ENCODE data around the gene MCM3AP. TPM values are rescaled to one million over a fixed set of nuclear protein-coding genes. Genes with fewer than 3 reads are reported as not detected.

MCM3AP gene
- polyA plus RNA-seq, 1 experiment: 31.6 TPM

DNA sequence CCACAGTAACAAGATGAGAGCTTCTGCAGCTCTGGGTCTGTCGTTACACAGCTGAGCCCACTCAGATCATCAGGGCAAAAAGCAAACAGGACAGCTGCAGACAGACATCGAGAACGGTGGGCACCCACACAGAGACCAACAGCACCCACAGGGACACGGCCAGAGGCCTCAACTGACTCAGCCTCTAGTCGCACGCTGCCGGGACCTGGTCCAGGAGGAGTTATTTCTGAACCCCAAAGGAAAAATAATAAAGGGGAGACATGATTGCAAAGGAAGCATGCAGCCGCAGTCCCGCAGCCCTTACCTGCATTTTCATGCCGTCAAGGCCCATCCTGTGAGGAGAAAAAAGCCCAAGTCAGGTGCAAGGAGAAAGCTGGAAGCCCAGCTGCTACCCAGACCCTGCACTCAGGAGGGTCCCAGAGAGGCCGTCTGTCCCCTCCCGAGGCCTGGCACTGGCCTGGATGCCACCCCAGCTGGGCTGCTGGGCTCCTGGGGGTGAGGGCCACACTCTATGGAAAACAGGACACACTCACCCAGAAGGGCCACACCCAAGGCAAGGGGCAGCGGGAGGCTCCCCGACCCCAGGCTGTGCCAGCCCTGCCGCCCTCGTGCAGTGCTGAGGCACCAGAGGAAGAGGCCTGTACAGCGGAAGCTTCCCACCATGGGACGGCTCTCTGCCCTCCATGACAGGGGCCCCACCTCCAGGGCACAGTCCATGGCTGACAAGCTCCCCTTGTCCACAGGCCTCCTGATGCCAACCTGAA lies 72.5 kb downstream of the MCM3AP start:
- TF ChIP-seq CTCF (IDR thresholded peaks at IDR 0.05; ENCODE audit: insufficient read depth, low read depth, low read length): no peak
- no peak for DNase-seq (ENCODE audit: low read depth)
- Histone ChIP-seq H3K4me3 (ENCODE audit: low read depth, low read length) (no peak overlapping the region), H3K36me3 (ENCODE audit: control insufficient read depth, insufficient read depth, low read length) (peaks cover 32% of the 10 kb centered on the region), H3K27me3 (ENCODE audit: control insufficient read depth, insufficient read depth, low read length) (no peaks in the 10 kb centered on the region)
- CTCF ChIA-PET: interaction anchor here (0.9 kb wide), 1 partner anchor 18 kb away, joined by 3 read pairs; no protein-coding TSS in a partner anchor
- POLR2A ChIA-PET: no interaction called here

DNA sequence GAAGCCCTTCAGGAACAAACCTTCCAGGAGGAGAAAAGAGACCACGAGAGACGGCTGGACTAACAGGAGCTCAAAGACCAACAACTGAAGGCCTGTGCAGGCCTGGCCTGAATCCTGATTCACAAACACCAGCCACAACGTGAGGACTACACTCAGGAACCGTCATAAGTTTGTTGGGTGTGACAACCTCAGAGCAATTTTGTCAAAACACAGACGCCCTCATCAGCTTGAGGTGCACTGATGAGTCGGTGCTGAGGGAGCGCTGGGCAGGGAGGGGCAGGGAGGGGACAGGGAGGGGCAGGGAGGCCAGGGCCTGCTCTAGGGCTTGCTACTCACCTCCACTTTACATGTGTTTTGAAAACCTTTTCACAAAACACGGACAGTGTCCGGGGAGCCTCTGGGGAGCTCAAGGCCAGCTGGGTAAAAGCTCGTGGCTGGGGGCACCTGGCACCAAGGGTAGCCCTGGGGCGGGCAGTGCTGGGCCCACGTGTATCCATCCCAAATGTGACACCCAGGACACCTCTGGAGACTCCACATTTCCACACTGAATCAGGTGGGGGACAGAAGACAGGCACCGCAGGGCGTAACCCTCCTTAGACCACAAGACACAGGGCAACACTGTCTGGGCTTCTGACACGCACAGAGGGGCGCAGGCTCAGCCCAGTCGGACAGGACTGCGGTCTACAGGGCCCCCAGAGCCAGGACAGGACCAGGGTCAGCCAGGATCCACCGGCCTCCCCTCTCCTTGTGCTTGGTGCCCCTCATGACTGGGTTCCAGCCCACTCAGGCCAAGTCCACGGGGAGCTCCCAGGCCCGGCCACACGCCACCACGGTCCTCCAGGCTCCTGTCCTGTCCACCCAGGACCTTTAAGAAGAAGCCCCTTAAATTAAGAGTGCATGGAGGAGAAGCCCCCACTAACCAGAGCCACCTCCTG lies 73.4 kb downstream of the MCM3AP start:
- TF ChIP-seq CTCF (IDR thresholded peaks at IDR 0.05; ENCODE audit: insufficient read depth, low read depth, low read length): no peak

GRCh38 chr21:46211376-46211775 lies 74.0 kb downstream of the MCM3AP start:
- H3K27me3 ChIP-seq (ENCODE audit: control insufficient read depth, insufficient read depth, low read length): no peaks in the 10 kb centered on the region
- no peak overlapping the region for H3K4me3 ChIP-seq (ENCODE audit: low read depth, low read length)
- CTCF ChIA-PET: interaction anchor here (1.0 kb wide), 1 partner anchor 13 kb away, joined by 3 read pairs; no protein-coding TSS in a partner anchor
- POLR2A ChIA-PET: no interaction called here
- no peak for DNase-seq (ENCODE audit: low read depth)
- peaks cover 40% of the 10 kb centered on the region for H3K36me3 ChIP-seq (ENCODE audit: control insufficient read depth, insufficient read depth, low read length)
- no peak for TF ChIP-seq CTCF (IDR thresholded peaks at IDR 0.05; ENCODE audit: insufficient read depth, low read depth, low read length)

More for the DNA sequence above, 73.4 kb downstream of the MCM3AP start:
- Histone ChIP-seq H3K4me3 (ENCODE audit: low read depth, low read length) (no peak overlapping the region), H3K27me3 (ENCODE audit: control insufficient read depth, insufficient read depth, low read length) (no peaks in the 10 kb centered on the region), H3K36me3 (ENCODE audit: control insufficient read depth, insufficient read depth, low read length) (peaks cover 33% of the 10 kb centered on the region)
- CTCF ChIA-PET: interaction anchor here (1.0 kb wide), 1 partner anchor 13 kb away, joined by 3 read pairs; no protein-coding TSS in a partner anchor
- DNase-seq (ENCODE audit: low read depth): no peak
- POLR2A ChIA-PET: no interaction called here

- POLR2A ChIA-PET: no interaction called here
- Histone ChIP-seq H3K4me3 (ENCODE audit: low read depth, low read length) (no peak overlapping the region), H3K36me3 (ENCODE audit: control insufficient read depth, insufficient read depth, low read length) (peaks cover 42% of the 10 kb centered on the region), H3K27me3 (ENCODE audit: control insufficient read depth, insufficient read depth, low read length) (no peaks in the 10 kb centered on the region)
- DNase-seq (ENCODE audit: low read depth): no peak
- TF ChIP-seq CTCF (IDR thresholded peaks at IDR 0.05; ENCODE audit: insufficient read depth, low read depth, low read length): no peak
- CTCF ChIA-PET: no interaction called here
Measured at GRCh38 chr21:46210378-46211136, 74.9 kb downstream of the MCM3AP start.

Measured in BJ (cell line).